NCI-H69 (cell line): ENCODE measurements around the gene SLCO3A1.
"Not testable (repeated sequence)": the region's sequence is repeated elsewhere in the genome, so short reads cannot be mapped to it uniquely, and the experiment has no call there.

ENCODE experiments used
- DNase-seq: peaks from one replicate; lab custom pipeline; 2025; lab: John Stamatoyannopoulos, UW

The SLCO3A1 gene

GRCh38 chr15:91940496-91941381 is 87.2 kb downstream of the SLCO3A1 start:
- DNase-seq: peak; percentile 86

DNA sequence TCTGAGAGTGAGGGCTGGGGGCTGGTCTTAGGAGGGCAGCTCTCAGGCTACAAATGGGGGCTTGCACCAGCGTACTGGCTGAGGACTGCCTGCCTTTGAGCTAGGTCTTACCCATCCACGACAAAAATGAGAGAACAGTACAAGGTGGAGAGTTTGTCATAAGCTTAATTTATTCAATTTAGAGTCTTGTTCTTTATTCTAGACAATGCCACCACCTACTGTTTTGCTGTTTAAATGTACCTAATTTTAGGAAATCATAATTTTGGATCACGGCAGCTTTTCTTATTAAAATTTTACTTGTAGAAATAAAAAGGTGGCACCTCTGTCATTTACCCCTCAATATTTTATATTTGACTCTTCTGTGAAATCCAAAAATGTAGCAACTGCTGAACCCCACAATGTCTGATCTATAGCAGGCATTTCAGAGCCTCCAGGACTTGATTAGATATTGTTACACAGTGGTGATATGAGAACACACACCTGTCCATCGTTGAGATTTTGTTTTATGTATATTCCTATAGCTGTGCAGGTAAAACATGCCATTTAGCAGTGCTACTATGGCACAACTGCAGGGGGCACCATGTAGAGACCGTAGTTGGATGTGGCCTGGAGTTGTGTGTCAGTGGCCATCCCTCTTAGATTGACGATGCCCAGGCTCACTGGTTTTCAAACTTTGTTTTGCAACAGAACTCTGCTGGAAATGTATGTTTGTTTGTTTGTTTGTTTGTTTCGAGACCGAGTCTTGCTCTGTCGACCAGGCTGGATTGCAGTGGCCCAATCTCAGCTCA is 88.6 kb downstream of the SLCO3A1 start:
- no peak for DNase-seq

- peak; percentile 83 for DNase-seq
These were observed 89.3 kb downstream of the SLCO3A1 start for GRCh38 chr15:91942720-91943394.

DNA sequence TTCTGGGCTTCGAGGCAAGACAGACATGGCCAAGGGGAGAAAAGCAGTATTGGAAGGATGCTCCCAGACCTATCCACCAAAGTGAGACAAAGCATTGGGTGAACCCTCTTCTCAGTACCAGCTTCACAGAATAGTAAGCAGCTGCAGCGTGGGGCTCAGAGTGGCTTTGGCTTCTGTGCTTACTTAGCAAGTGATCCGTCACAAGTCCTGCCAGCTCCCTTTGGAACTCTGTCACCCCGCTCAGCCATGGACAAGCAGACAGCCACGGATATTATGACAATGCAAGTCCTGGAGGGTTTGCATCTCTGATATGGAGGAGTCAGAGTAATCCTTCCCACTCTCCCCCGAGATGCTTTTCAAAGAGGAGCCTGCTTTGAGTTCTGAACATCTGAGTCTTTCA is 90.8 kb downstream of the SLCO3A1 start:
- DNase-seq: peak; percentile 41

GRCh38 chr15:91945385-91945784 is 91.9 kb downstream of the SLCO3A1 start:
- no peak for DNase-seq

- peak; percentile 62 for DNase-seq
These were observed 92.6 kb downstream of the SLCO3A1 start for GRCh38 chr15:91946075-91946474.

- no peak for DNase-seq
These were observed 93.2 kb downstream of the SLCO3A1 start for GRCh38 chr15:91946581-91947292.

DNA sequence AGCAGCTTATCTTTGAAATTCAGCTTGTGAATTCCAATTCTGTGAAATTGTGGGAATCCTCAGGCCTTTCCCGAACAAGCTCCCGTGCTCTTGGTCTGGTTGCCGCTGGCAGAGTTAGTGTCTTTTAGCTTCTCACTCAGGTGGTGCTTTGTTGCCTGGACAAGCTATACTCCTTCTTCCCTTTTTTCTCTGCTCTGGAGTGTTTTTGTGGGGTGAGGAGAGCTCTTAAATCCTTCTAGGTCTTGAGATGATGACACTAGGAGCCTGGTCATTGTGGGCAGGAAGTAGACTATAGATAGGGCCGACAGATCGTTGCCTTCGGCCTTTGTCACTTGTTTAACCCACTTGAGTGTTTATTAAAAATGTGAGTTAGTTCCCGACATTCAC is 93.8 kb downstream of the SLCO3A1 start:
- no peak for DNase-seq

- peak; percentile 66 for DNase-seq
These were observed 94.4 kb downstream of the SLCO3A1 start for GRCh38 chr15:91947683-91948608.

DNA sequence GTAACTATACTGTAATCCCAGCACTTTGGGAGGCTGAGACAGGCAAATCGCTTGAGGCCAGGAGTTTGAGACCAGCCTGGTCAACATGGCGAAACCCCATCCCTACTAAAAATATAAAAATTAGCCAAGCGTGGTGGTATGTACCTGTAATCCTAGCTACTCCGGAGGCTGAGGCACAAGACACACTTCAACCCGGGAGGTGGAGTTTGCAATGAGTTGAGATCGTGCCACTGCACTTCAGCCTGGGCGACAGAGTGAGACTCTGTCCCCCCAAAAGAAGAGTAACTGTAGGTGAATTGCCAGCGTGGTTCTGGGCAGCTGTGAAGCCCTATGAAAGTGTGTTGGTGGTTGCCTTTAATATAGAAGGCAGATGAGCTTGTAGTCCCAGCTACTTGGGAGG is 95.9 kb downstream of the SLCO3A1 start:
- no peak for DNase-seq

- DNase-seq: no peak
These were observed 96.5 kb downstream of the SLCO3A1 start for GRCh38 chr15:91950054-91950453.

DNA sequence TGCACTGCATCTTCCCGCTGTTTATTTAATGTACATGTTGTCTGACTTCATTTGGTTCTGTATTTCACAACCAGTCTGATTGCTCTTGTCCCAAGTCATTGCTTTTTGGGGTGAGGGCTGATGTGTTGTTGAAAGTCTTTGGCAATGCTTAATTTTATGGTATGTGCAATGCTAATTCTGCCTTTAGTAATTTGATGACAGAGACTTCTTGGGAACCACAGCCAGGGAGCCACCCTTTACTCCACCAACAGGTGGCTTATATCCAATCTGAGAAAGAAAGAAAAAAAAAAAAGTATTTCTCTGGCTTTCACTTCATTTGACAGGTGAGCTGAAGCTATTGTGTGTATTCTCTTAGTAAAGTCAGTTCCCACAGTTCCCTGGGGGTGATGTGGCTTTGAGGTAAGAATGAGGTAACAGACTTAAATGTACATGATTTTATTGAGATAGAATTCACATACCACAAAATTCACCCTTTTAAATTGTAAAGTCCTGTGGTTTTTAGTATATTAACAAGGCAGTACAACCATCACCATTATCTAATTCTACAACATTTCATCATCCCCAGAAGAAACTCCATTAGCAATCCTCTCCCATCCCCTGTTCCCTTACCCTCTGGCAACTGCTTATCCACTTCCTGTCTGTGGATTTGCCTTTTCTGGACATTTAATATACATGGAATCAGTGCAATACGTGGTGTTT is 97.3 kb downstream of the SLCO3A1 start:
- no peak for DNase-seq

GRCh38 chr15:91952216-91952615 is 98.7 kb downstream of the SLCO3A1 start:
- DNase-seq: peak; percentile 32

DNA sequence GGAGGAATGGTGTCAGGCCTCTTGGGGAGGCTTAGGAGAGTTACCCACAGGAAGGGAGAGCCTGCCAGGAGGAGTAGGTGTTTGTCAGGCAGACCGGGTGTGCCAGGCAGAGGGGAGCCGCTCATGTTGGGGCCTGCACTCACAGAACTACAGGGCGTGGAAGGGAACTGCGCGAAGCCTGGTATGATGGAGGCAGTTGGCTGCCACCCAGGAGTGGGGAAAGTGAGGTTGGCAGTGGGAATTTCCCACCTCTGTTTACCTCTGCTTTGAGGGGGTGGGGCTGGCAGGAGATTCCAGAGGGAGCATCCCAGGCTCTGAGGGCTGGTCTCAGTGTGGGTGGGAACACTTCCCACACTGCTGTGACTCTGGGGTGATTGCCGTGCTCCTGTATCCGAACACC is 99.9 kb downstream of the SLCO3A1 start:
- DNase-seq: peak; percentile 71

GRCh38 chr15:91954292-91954691 is 100.8 kb downstream of the SLCO3A1 start:
- DNase-seq: peak; percentile 92

GRCh38 chr15:91956026-91956723 is 102.7 kb downstream of the SLCO3A1 start:
- DNase-seq: no peak

- no peak for DNase-seq
These were observed 107.8 kb downstream of the SLCO3A1 start for GRCh38 chr15:91961357-91961756.

DNA sequence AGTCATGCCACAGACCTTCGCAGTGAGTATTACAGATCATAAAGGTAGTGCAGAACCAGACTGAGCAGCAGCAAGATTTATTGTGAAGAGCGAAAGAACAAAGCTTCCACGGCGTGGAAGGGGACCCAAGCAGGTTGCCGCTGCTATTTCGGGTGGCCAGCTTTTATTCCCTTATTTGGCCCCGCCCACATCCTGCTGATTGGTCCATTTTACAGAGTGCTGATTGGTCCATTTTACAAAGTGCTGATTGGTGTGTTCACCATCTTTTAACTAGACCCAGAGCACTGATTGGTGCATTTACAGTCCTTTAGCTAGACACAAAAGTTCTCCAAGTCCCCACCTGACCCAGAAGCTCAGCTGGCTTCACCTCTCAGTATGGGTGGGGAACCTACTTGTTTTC is 110.2 kb downstream of the SLCO3A1 start:
- not testable (repeated sequence) for DNase-seq

DNA sequence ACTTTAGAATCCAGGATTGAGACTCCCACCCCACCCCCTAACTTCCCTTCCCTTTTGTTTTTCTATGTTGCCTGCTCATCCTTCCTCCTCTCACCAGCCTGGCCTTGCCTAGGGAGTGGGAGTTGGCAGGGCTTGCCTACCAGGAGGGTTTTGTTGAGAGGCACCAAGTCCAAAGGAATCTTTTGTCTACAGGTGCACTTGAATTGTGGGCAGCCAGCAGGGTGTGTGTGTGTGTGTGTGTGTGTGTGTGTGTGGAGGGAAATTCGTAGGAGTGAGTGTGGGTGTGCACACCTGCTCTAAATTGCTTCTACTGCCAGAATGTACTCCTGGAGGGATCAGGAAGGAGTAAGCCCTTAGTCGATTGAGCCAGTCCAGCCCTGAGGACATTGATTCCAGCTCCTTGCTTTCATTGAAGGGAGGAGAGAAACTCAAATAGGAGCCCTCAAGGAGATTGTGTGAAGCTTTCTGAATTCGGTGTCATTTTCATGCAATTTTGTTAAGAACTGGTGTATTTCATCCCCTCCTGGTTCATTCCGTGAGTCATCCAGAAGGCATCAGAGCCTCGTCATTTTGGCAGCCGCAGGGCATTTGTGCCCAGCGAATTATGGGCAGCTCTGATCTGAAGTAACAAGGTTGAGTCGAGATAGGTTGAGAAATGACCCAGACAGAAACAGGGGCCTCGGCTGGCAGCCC is 112.1 kb downstream of the SLCO3A1 start:
- peak; percentile 34 for DNase-seq
